ENCODE results near the gene DICER1.

DICER1 gene

DNA sequence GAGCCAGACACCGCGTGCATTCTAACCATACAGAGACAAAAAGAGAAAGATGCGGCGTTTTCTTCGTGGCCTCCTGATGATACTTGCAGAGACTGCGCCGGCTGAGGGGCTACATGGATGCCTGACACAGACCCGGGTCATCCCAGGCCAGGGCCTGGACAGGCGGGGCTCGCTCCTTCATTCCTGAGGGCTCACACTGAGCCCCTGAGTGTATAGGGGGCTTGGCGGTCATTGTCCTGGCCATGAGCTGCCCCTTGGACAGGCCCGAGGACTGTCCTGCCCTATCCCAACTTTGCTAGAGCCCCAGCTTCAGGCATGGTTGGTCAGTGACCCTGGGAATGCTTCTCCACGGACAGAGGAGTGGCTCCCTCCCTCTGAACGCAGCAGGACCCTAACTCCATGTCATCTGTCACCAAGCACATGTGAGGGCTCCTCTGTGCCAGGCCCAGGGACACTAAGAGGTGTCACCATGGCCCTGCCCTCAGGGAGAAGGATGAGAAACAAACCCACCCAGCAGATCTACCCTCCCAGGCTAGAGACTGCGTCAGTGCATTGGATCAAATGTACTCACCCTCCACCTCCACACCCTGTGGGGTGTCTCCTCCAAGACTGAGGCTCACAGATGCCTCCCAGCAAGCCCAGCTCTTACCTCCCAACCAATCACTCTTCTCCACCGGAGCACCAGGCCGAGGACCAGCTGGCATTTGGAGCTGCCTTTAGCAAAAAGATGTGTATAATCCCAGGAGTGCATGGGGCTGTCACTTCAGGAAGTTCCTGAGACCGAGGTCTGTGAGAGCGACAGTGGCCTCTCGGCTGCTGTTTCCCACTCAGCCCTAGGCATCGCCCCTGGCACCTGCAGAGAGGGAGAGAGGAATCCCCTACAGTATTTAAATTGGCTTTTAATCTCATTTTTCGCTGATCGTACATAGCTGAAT lies 102.7 kb downstream of the DICER1 start:
- no peak for DNase-seq

- DNase-seq: no peak
Observed at GRCh38 chr14:95052016-95052585, 105.2 kb downstream of the DICER1 start.

- DNase-seq: no peak
Observed at GRCh38 chr14:95049952-95050351, 107.4 kb downstream of the DICER1 start.

DNA sequence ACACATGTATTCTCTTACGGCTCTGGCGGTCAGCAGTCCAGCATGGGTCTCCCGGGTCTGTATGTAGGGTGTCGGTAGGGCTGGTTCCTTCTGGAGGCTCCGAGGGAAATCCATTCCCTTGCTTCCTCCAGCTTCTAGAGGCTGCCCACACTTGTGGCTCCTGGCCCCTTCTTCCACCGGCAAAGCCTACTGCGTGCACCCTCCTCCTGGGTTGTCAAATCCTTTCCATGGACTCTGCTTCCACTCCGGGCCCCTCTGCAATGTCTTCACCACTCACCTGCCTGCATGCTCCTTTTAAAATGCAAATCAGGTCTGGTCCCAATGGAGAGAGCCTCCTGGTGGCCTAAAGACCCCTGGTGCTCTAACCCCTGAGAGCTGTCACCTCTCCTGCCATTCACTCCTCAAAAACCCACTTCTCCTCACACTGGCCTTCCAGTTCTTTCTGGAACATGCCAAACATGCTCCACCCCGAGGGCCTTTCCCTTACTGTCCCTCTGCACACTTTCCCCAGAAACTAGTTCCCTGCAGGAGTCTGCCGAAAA lies 108.5 kb downstream of the DICER1 start:
- DNase-seq: no peak

GRCh38 chr14:95047754-95048153 lies 109.6 kb downstream of the DICER1 start:
- no peak for DNase-seq

- no peak for DNase-seq
Observed at GRCh38 chr14:95046711-95047681, 110.3 kb downstream of the DICER1 start.

- DNase-seq: no peak
Observed at GRCh38 chr14:95045836-95046430, 111.4 kb downstream of the DICER1 start.

- no peak for DNase-seq
Observed at GRCh38 chr14:95045106-95045701, 112.1 kb downstream of the DICER1 start.

DNA sequence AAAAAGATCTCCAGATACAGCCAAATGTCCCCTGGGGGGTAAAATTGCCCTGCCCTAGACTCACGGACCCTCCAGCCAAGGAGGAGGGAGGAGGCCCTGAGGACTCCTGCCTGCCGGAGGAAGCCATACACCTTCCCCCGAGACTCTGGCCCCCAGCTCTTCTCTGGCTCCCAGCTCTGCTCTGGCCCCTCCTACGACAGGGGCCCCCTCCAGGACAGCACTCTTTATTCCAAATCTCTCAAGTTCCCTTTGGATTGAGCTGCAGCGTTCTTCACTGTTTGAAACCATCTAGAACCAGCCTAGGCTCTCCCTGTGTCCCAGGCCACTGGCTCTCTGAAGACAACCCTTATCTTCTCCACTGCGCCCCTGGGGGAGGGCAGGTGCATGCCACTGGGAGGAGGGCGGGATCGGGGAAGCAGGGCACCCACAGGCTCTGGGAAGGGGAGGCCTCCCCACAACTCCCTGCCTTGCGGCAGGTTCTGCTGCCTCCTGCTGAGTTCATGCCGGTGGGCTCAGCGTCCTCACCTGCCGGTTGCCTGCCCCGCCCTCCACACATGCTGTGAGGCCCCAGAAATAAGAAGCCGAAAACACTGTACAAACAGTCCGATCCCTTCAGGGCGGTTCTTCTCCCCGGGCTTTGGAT lies 112.7 kb downstream of the DICER1 start:
- no peak for DNase-seq

- DNase-seq: no peak
Observed at GRCh38 chr14:95043732-95044462, 113.4 kb downstream of the DICER1 start.

DNA sequence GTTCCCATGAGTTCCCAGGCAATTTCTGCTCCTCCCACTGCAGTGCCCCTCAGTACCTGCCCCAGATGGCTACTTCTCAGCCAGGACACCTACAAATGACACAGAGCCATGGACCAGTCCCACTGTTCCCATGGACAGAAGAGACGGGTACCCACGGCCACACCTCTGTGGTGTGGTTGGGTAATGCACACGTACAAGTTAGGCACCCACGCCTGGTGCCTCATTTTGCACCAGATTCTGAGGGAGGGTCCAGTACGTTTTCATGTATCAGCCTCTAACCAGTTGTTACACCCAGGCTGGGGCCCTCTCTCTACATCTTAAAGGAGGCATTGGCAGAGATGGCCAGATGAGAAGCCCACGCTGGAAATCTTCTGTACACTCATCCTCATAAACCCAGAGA lies 114.0 kb downstream of the DICER1 start:
- DNase-seq: no peak

DNA sequence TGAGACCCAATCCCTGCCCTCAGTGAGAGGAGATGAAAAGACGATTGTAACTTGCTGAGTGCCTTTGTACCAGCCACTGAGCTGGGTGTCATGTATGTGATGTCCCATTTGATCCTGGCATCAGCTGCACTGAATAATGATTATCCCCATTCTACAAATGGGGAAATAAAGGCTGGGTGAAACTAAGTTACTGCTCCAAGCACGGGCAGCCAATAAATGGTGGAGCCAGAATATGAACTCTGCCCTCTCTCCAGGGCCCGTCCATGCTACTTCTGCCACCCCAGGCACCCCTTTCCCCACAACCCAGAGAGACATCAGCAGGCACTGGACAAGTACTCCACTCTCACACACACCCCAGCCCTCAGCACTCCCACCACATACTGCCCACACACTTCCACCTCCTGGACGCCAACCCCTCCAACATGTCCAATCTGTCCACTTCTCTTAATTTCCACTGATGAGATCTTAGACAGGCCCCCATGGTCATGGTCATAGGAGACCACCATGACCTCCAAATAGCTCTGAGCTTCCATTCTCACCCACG lies 115.8 kb downstream of the DICER1 start:
- no peak for DNase-seq

DNA sequence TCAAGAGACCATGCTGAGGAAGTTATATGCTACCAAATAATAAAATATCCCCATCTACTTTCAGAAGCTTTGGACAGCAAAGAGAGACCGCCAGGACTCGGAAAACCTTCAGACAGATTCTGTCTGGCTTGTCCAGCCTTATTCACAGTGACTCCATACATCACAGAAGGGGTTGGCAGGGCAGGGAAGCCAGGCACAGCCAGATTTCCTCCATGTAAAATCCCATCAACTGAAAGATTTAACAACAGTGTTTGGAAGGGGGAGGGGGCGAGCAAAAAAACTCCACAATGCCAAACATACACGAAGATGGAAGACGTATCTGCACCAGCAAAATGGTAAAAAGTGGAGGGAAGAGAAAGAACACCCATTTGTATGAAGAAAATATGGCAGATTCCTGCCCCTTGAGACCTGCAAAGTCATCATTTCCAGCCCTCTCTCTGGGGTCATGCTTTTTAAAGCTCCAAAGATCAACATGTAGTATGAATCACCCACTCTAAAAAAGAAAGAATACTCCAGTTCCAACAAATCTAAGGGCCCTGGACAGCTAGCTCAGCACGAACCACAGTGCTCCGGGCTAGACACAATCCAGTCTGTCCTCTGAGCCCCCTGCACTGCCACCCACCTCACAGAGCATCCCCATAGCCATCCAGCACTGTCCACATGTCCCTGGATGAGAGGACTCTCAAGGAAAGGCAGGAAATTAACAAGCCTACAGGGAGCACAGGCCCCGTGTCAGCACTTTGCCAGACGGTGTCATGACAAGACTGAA lies 116.4 kb downstream of the DICER1 start:
- no peak for DNase-seq

DNA sequence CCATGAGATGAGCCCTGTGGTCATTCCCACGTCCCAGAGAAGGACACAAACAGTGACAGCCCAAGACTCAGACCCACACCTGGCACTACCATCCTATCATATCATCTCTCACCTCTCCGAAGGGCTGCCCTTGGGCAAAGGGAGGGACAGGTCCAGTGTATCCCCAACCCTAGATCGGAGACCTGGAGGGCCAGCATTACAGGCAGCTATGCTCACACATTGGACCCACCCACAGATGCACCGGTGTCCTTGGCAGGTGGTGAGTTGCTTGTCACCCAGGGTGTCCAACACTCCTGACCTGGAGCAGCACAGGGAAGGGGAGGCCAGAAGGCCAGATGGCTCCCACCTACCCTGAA lies 117.4 kb downstream of the DICER1 start:
- DNase-seq: no peak

- DNase-seq: no peak
Observed at GRCh38 chr14:95039259-95039992, 117.9 kb downstream of the DICER1 start.

GRCh38 chr14:95038521-95039250 lies 118.6 kb downstream of the DICER1 start:
- no peak for DNase-seq

- DNase-seq: no peak
Observed at GRCh38 chr14:95037273-95037672, 120.1 kb downstream of the DICER1 start.

All from activated CD4-positive, alpha-beta T cell treated with anti-CD3 and anti-CD28 coated beads for 48 hours (primary cell).